Mammary epithelial cell (primary cell): ENCODE measurements around the gene FBXL7.

Experiments
- CTCF ChIP-seq, 2 donors: IDR thresholded peaks in 1 of 2; conservative IDR thresholded peaks in 1 of 2; 2 replicates each; pipeline ENCODE4 v1.5.1; 2011 to 2012; ENCODE audit warnings: inconsistent platforms in 2 of 2, low read length in 2 of 2, mild to moderate bottlenecking in 2 of 2, control low read depth in 1 of 2, low read depth in 1 of 2; ENCODE audit not compliant: insufficient read depth in 1 of 2; ENCODE audit errors: extremely low read depth in 1 of 2
- EZH2 ChIP-seq: IDR thresholded peaks from 2 replicates; pipeline ENCODE4 v1.6.1; 2012; ENCODE audit warnings: low read length, inconsistent platforms, borderline replicate concordance

GRCh38 chr5:15707631-15708030, 207.7 kb downstream of the FBXL7 start:
- no peak for TF ChIP-seq CTCF (conservative IDR thresholded peaks at IDR 0.05 in 1 of 2, IDR thresholded peaks at IDR 0.05 in 1 of 2; ENCODE audit: extremely low read depth in 1 of 2, insufficient read depth in 1 of 2, low read depth in 1 of 2, low read length in 2 of 2)
- TF ChIP-seq EZH2: no peak
